A549 (cell line): Measurements from ENCODE around the gene MAPK13. TPM values are rescaled to one million over a fixed set of nuclear protein-coding genes. Genes with fewer than 3 reads are reported as not detected.

Experiments used
- ATAC-seq, 2 experiments: fragments of 200-7000 bp in 1 of 2; fragments of >200 bp in 1 of 2; cut with Nextera tagmentation in 1 of 2; cut with Tn5 transposase in 1 of 2; 3 replicates each; pipeline versions ENCODE4 v1.8.0 to v1.9.1; 2018 to 2020; ENCODE audit warnings: mild to moderate bottlenecking in 1 of 2, moderate library complexity in 1 of 2
- CTCF ChIA-PET: fragments of 300-600 bp; sonication (Branson Sonifier 250); formaldehyde crosslinking; extraction: SDS; loops from one replicate; lab custom pipeline; 2021; ENCODE audit warnings: antibody characterized with exemption, inconsistent platforms; lab: Yijun Ruan, JAX
- POLR2A ChIA-PET: fragments of 350-600 bp; formaldehyde crosslinking; extraction: SDS; loops from one replicate; lab custom pipeline; 2021; ENCODE audit warnings: antibody characterized with exemption, inconsistent platforms; lab: Yijun Ruan, JAX
- DNase-seq, 2 experiments: peaks; one replicate each; pipeline versions ENCODE4 v3.0.0 to v3.0.0-alpha.2; 2011 to 2016; ENCODE audit warnings: low read depth in 1 of 2, low spot score in 1 of 2
- FAIRE-seq: peaks from 2 replicates; lab custom pipeline; 2011; peaks lifted over from hg19 to GRCh38; lab: Jason Lieb, UNC
- H3K27ac ChIP-seq, 2 experiments: fragments of >200 bp; sonication (Bioruptor Twin); formaldehyde crosslinking; 3 replicates each; pipeline ENCODE4 v1.5.1; 2016 to 2017
- H3K4me1 ChIP-seq: fragments of >200 bp; sonication (Bioruptor Twin); formaldehyde crosslinking; 3 replicates; pipeline ENCODE4 v1.6.1; 2016
- H3K4me2 ChIP-seq: fragments of >200 bp; sonication (Bioruptor Twin); formaldehyde crosslinking; 3 replicates; pipeline ENCODE4 v1.6.1; 2016
- H3K4me3 ChIP-seq: fragments of >200 bp; sonication (Bioruptor Twin); formaldehyde crosslinking; 3 replicates; pipeline ENCODE4 v1.5.1; 2016
- H3K9me3 ChIP-seq: fragments of >200 bp; sonication (Bioruptor Twin); formaldehyde crosslinking; 3 replicates; pipeline ENCODE4 v1.6.1; 2016
- CTCF ChIP-seq: fragments of >200 bp; sonication (Bioruptor Twin); formaldehyde crosslinking; IDR thresholded peaks from 3 replicates; pipeline ENCODE4 v1.5.1; 2016
- EHMT2 ChIP-seq: fragments of 200-600 bp; sonication (generic); IDR thresholded peaks from 2 replicates; pipeline ENCODE4 v1.6.1; 2016; ENCODE audit warnings: antibody characterized with exemption, low read depth, mild to moderate bottlenecking, moderate library complexity
- FOSB ChIP-seq: fragments of 250-450 bp; sonication (Bioruptor Pico); IDR thresholded peaks from 2 replicates; pipeline ENCODE4 v1.5.0; 2020; ENCODE audit warnings: mild to moderate bottlenecking, moderate library complexity
- FOSL2 ChIP-seq, 2 experiments: fragments of 450-650 bp in 1 of 2; fragments of >200 bp in 1 of 2; sonication (Bioruptor Twin) in 1 of 2; formaldehyde crosslinking; IDR thresholded peaks; 2 replicates each; pipeline versions ENCODE4 v1.5.0 to v1.6.1; 2016 to 2020; ENCODE audit warnings: mild to moderate bottlenecking in 1 of 2, moderate library complexity in 1 of 2
- FOXS1 ChIP-seq: fragments of 250-450 bp; sonication (Bioruptor Pico); IDR thresholded peaks from 2 replicates; pipeline ENCODE4 v1.5.0; 2020; ENCODE audit warnings: mild to moderate bottlenecking, moderate library complexity
- HDAC2 ChIP-seq: fragments of 200-600 bp; sonication (generic); IDR thresholded peaks from 2 replicates; pipeline ENCODE4 v1.6.1; 2016
- JUNB ChIP-seq: fragments of >200 bp; sonication (Bioruptor Twin); formaldehyde crosslinking; IDR thresholded peaks from 2 replicates; pipeline ENCODE4 v1.6.1; 2016
- KDM1A ChIP-seq: fragments of 200-600 bp; sonication (generic); IDR thresholded peaks from 2 replicates; pipeline ENCODE4 v1.6.1; 2016; ENCODE audit warnings: low read depth, mild to moderate bottlenecking
- KDM5A ChIP-seq: fragments of 200-600 bp; sonication (generic); IDR thresholded peaks from 2 replicates; pipeline ENCODE4 v1.6.1; 2016; ENCODE audit warnings: antibody characterized with exemption, mild to moderate bottlenecking
- MAFK ChIP-seq: fragments of 450-650 bp; IDR thresholded peaks from 2 replicates; pipeline ENCODE4 v1.6.1; 2014; ENCODE audit not compliant: partially characterized antibody
- MYC ChIP-seq: IDR thresholded peaks from 2 replicates; pipeline ENCODE4 v1.6.1; 2012; ENCODE audit warnings: mild to moderate bottlenecking, inconsistent platforms, low read length, improper control_type of control experiment, borderline replicate concordance
- NR3C1 ChIP-seq: fragments of >200 bp; sonication (Bioruptor Twin); formaldehyde crosslinking; IDR thresholded peaks from 3 replicates; pipeline ENCODE4 v1.6.1; 2017
- RAD21 ChIP-seq, 2 experiments: fragments of >200 bp in 1 of 2; sonication (Bioruptor Twin) in 1 of 2; formaldehyde crosslinking in 1 of 2; IDR thresholded peaks in 1 of 2; conservative IDR thresholded peaks in 1 of 2; 2 replicates in 1 of 2; 3 replicates in 1 of 2; pipeline ENCODE4 v1.6.1; 2012 to 2018; ENCODE audit warnings: inconsistent platforms in 1 of 2
- RARB ChIP-seq: fragments of 250-450 bp; sonication (Bioruptor Pico); IDR thresholded peaks from 2 replicates; pipeline ENCODE4 v1.8.0; 2021; ENCODE audit warnings: mild to moderate bottlenecking, moderate library complexity
- RCOR1 ChIP-seq: fragments of 150-350 bp; IDR thresholded peaks from 2 replicates; pipeline ENCODE4 v1.6.1; 2014; ENCODE audit warnings: antibody characterized with exemption, low read length, low read depth
- RNF2 ChIP-seq: fragments of 200-600 bp; sonication (generic); IDR thresholded peaks from 2 replicates; pipeline ENCODE4 v1.6.1; 2016; ENCODE audit warnings: low read depth, mild to moderate bottlenecking, antibody characterized with exemption, moderate library complexity, borderline replicate concordance
- ZC3H11A ChIP-seq: fragments of 450-650 bp; IDR thresholded peaks from 2 replicates; pipeline ENCODE4 v1.6.1; 2014; ENCODE audit warnings: antibody characterized with exemption, mild to moderate bottlenecking
- ZFP36 ChIP-seq: fragments of 450-650 bp; IDR thresholded peaks from 2 replicates; pipeline ENCODE4 v1.6.1; 2014; ENCODE audit warnings: borderline replicate concordance; ENCODE audit not compliant: partially characterized antibody
- ZNF302 ChIP-seq: fragments of 250-450 bp; sonication (Bioruptor Pico); IDR thresholded peaks from 2 replicates; pipeline ENCODE4 v1.9.0; 2021; ENCODE audit warnings: inconsistent platforms, mild to moderate bottlenecking, moderate library complexity
- WGBS: methylation state at CpG from one replicate; pipeline ENCODE4 v1.1.6; 2017; ENCODE audit errors: missing lambda C conversion rate; 5-methylcytosine and 5-hydroxymethylcytosine counted together
- polyA plus RNA-seq, 4 experiments: library from polyadenylated mRNA; depleted of rRNA in 3 of 4; stranded (reverse); fragments of >200 nt; fragmentation: RNase III in 1 of 4; extraction: RNeasy Plus Mini Kit Qiagen cat#74134 plus additional on column Dnase treatment in 1 of 4; gene quantifications; 2 replicates in 3 of 4; 3 replicates in 1 of 4; pipeline ENCODE4 v1.2.3, GENCODE V29; 2011 to 2017
- TF ChIP-seq, protein P1 (sequence below): fragments of 200-600 bp; sonication (generic); IDR thresholded peaks from 2 replicates; pipeline ENCODE4 v1.6.1; 2016; ENCODE audit warnings: antibody characterized with exemption, mild to moderate bottlenecking, moderate library complexity
- TF ChIP-seq, protein P2 (sequence below): IDR thresholded peaks from 2 replicates; pipeline ENCODE4 v1.6.1; 2012
- TF ChIP-seq, protein P3 (sequence below): fragments of 150-350 bp; IDR thresholded peaks from 2 replicates; pipeline ENCODE4 v1.6.1; 2014; ENCODE audit warnings: low read depth, mild to moderate bottlenecking, low read length

The MAPK13 gene
- polyA plus RNA-seq, 2 of the 4 experiments (the other 2 are of a cell fraction), result 0.45 to 0.63 TPM

DNA sequence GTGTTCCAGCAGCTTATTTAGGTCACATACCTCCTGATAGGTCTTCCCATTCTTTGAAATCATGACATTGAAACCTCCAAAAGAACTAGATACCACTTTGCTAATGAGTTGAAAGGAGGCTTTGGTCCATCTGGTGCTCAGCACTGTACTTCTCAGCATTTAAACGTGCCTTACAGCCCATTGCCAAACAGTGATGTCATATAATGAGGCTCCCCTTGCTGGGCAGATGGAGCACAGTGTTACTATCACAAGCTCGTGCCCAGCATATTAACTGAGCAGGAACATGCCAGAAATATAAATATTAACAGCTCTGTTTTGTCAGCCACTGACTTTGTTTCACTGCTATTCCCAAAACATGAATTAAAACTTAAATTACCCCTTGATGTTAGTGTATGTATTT is 25.5 kb upstream of the MAPK13 start:
- H3K4me2 ChIP-seq, result no peak overlapping the region
- no peak for FAIRE-seq
- TF ChIP-seq RARB (CRISPR knock-in tag) (no peak), HDAC2 (no peak), NR3C1 (no peak), JUNB (no peak), MAFK (no peak), FOSL2 (IDR thresholded peaks at IDR 0.05) (no peak), FOSL2 (CRISPR knock-in tag; IDR thresholded peaks at IDR 0.05) (no peak), ZNF302 (CRISPR knock-in tag) (no peak), KDM5A (no peak), ZC3H11A (no peak), MYC (no peak), CTCF (no peak), RNF2 (no peak), FOXS1 (CRISPR knock-in tag) (no peak), RAD21 (conservative IDR thresholded peaks at IDR 0.05 in 1 of 2, IDR thresholded peaks at IDR 0.05 in 1 of 2) (no peak), EHMT2 (no peak)
- TF ChIP-seq, protein P1, sequence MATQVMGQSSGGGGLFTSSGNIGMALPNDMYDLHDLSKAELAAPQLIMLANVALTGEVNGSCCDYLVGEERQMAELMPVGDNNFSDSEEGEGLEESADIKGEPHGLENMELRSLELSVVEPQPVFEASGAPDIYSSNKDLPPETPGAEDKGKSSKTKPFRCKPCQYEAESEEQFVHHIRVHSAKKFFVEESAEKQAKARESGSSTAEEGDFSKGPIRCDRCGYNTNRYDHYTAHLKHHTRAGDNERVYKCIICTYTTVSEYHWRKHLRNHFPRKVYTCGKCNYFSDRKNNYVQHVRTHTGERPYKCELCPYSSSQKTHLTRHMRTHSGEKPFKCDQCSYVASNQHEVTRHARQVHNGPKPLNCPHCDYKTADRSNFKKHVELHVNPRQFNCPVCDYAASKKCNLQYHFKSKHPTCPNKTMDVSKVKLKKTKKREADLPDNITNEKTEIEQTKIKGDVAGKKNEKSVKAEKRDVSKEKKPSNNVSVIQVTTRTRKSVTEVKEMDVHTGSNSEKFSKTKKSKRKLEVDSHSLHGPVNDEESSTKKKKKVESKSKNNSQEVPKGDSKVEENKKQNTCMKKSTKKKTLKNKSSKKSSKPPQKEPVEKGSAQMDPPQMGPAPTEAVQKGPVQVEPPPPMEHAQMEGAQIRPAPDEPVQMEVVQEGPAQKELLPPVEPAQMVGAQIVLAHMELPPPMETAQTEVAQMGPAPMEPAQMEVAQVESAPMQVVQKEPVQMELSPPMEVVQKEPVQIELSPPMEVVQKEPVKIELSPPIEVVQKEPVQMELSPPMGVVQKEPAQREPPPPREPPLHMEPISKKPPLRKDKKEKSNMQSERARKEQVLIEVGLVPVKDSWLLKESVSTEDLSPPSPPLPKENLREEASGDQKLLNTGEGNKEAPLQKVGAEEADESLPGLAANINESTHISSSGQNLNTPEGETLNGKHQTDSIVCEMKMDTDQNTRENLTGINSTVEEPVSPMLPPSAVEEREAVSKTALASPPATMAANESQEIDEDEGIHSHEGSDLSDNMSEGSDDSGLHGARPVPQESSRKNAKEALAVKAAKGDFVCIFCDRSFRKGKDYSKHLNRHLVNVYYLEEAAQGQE, result no peak
- TF ChIP-seq, all 56 proteins: peak for 0
- POLR2A ChIA-PET, result no interaction called here
- 64% methylated on average over 2 of the region's 2 CpGs for WGBS
- CTCF ChIA-PET, result interaction anchor here (0.6 to 3.7 kb wide), 3 partner anchors 9 to 411 kb away, joined by 3 to 37 read pairs (median 3); no protein-coding TSS in a partner anchor
- DNase-seq (no peak), ATAC-seq (no peak)
- no peak overlapping the region for H3K27ac ChIP-seq
- H3K9me3 ChIP-seq, result no peaks in the 10 kb centered on the region
- no peak overlapping the region for H3K4me3 ChIP-seq
- H3K4me1 ChIP-seq, result no peaks in the 10 kb centered on the region

GRCh38 chr6:36109092-36109491 is 21.2 kb upstream of the MAPK13 start:
- no peak overlapping the region for H3K4me2 ChIP-seq
- no peak overlapping the region for H3K27ac ChIP-seq
- H3K4me3 ChIP-seq, result no peak overlapping the region
- ChIA-PET POLR2A (no interaction called here), CTCF (interaction anchor here (2.5 kb wide), 1 partner anchor 14 kb away, joined by 8 read pairs; no protein-coding TSS in a partner anchor)
- H3K9me3 ChIP-seq, result no peaks in the 10 kb centered on the region
- no peak for DNase-seq
- no peak for ATAC-seq
- no peaks in the 10 kb centered on the region for H3K4me1 ChIP-seq
- TF ChIP-seq MYC, result no peak
- TF ChIP-seq, protein P2, sequence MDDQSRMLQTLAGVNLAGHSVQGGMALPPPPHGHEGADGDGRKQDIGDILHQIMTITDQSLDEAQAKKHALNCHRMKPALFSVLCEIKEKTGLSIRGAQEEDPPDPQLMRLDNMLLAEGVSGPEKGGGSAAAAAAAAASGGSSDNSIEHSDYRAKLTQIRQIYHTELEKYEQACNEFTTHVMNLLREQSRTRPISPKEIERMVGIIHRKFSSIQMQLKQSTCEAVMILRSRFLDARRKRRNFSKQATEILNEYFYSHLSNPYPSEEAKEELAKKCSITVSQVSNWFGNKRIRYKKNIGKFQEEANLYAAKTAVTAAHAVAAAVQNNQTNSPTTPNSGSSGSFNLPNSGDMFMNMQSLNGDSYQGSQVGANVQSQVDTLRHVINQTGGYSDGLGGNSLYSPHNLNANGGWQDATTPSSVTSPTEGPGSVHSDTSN, result no peak
- TF ChIP-seq, protein P3, sequence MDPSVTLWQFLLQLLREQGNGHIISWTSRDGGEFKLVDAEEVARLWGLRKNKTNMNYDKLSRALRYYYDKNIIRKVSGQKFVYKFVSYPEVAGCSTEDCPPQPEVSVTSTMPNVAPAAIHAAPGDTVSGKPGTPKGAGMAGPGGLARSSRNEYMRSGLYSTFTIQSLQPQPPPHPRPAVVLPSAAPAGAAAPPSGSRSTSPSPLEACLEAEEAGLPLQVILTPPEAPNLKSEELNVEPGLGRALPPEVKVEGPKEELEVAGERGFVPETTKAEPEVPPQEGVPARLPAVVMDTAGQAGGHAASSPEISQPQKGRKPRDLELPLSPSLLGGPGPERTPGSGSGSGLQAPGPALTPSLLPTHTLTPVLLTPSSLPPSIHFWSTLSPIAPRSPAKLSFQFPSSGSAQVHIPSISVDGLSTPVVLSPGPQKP, result no peak
- TF ChIP-seq RCOR1, result no peak
- TF ChIP-seq, protein P1, result no peak
- TF ChIP-seq FOSB, result no peak
- no peak for TF ChIP-seq RARB (CRISPR knock-in tag)
- TF ChIP-seq ZFP36, result no peak
- no peak for TF ChIP-seq KDM1A
- FAIRE-seq, result no peak
- 90% methylated on average over 7 of the region's 7 CpGs for WGBS
